ENCODE results near the gene DPPA4. TPM values are rescaled to one million over a fixed set of nuclear protein-coding genes. Genes with fewer than 3 reads are reported as not detected.
"Not testable (repeated sequence)": the region's sequence is repeated elsewhere in the genome, so short reads cannot be mapped to it uniquely, and the experiment has no call there.

DPPA4 gene
- total RNA-seq, 1 experiment from 2014 or later, result not detected

GRCh38 chr3:109382588-109382987, 45.2 kb upstream of the DPPA4 start:
- H3K27me3 ChIP-seq (replicated peaks; ENCODE audit: control insufficient read depth, insufficient read depth, low read length), result no peaks in the 10 kb centered on the region
- no peak for DNase-seq
- ChIA-PET POLR2A (no interaction called here), CTCF (interaction anchor here (0.7 kb wide), 1 partner anchor 1005 kb away, joined by 4 read pairs; no protein-coding TSS in a partner anchor)
- H3K27ac Mint-ChIP-seq (ENCODE audit: unreplicated experiment), result no peak overlapping the region
- H3K4me3 ChIP-seq (ENCODE audit: low read depth, low read length), result no peak overlapping the region
- H3K4me1 Mint-ChIP-seq (ENCODE audit: low read depth, unreplicated experiment), result peaks cover 8% of the 10 kb centered on the region
- no peak overlapping the region for H3K4me3 Mint-ChIP-seq (ENCODE audit: unreplicated experiment)
- no peaks in the 10 kb centered on the region for H3K36me3 Mint-ChIP-seq (ENCODE audit: insufficient read depth, unreplicated experiment)
- TF ChIP-seq CTCF (IDR thresholded peaks at IDR 0.05; ENCODE audit: insufficient read depth in 1 of 2, low read depth in 1 of 2, low read length in 1 of 2, severe bottlenecking in 1 of 2, unreplicated experiment in 1 of 2), result no peak
- intact Hi-C loops (cut with micrococcal nuclease; ENCODE audit: unreplicated experiment), result no loop called here
- no TSS peak for BruUV-seq (replicated peaks)
- H3K9me3 ChIP-seq, result no peaks in the 10 kb centered on the region
- no peaks in the 10 kb centered on the region for H3K27me3 Mint-ChIP-seq (ENCODE audit: insufficient read depth, unreplicated experiment)
- H3K9me3 Mint-ChIP-seq (ENCODE audit: unreplicated experiment), result no peaks in the 10 kb centered on the region
- H3K4me1 ChIP-seq, result 0 out of 2 replicates have a peak, but pooled peaks cover 16% of the 10 kb centered on the region
- H3K36me3 ChIP-seq (ENCODE audit: control insufficient read depth, insufficient read depth, low read length), result no peaks in the 10 kb centered on the region

GRCh38 chr3:109375975-109376374, 38.6 kb upstream of the DPPA4 start:
- Mint-ChIP-seq H3K4me1 (ENCODE audit: low read depth, unreplicated experiment) (no peaks in the 10 kb centered on the region), H3K27me3 (ENCODE audit: insufficient read depth, unreplicated experiment) (no peaks in the 10 kb centered on the region), H3K36me3 (ENCODE audit: insufficient read depth, unreplicated experiment) (no peaks in the 10 kb centered on the region), H3K4me3 (ENCODE audit: unreplicated experiment) (no peak overlapping the region), H3K27ac (ENCODE audit: unreplicated experiment) (no peak overlapping the region), H3K9me3 (ENCODE audit: unreplicated experiment) (no peaks in the 10 kb centered on the region)
- no peaks in the 10 kb centered on the region for H3K4me1 ChIP-seq
- no peaks in the 10 kb centered on the region for H3K9me3 ChIP-seq
- H3K36me3 ChIP-seq (ENCODE audit: control insufficient read depth, insufficient read depth, low read length), result no peaks in the 10 kb centered on the region
- no peaks in the 10 kb centered on the region for H3K27me3 ChIP-seq (replicated peaks; ENCODE audit: control insufficient read depth, insufficient read depth, low read length)
- intact Hi-C loops (cut with micrococcal nuclease; ENCODE audit: unreplicated experiment), result no loop called here
- no peak for DNase-seq
- H3K4me3 ChIP-seq (ENCODE audit: low read depth, low read length), result no peak overlapping the region
- CTCF ChIA-PET, result no interaction called here
- BruUV-seq (replicated peaks), result no TSS peak
- POLR2A ChIA-PET, result no interaction called here
- TF ChIP-seq CTCF (IDR thresholded peaks at IDR 0.05; ENCODE audit: insufficient read depth in 1 of 2, low read depth in 1 of 2, low read length in 1 of 2, severe bottlenecking in 1 of 2, unreplicated experiment in 1 of 2), result no peak

DNA sequence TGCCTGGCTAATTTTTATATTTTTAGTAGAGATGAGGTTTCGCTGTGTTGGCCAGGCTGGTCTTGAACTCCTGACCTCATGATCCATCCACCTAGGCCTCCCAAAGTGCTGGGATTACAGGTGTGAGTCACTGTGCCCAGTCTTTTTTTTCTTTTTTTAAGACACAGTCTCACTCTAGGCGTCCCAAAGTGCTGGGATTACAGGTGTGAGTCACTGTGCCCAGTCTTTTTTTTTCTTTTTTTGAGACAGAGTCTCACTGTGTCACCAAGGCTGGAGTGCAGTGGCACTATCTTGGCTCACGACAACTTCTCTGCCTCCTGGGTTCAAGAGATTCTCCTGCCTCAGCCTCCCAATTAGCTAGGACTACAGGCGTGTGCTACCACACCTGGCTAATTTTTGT, 37.1 kb upstream of the DPPA4 start:
- H3K36me3 Mint-ChIP-seq (ENCODE audit: insufficient read depth, unreplicated experiment); H3K4me1 ChIP-seq; DNase-seq; H3K4me1 Mint-ChIP-seq (ENCODE audit: low read depth, unreplicated experiment); H3K27me3 Mint-ChIP-seq (ENCODE audit: insufficient read depth, unreplicated experiment); CTCF ChIA-PET; BruUV-seq (replicated peaks); POLR2A ChIA-PET; H3K27ac Mint-ChIP-seq (ENCODE audit: unreplicated experiment); H3K36me3 ChIP-seq (ENCODE audit: control insufficient read depth, insufficient read depth, low read length); H3K9me3 ChIP-seq; intact Hi-C loops (cut with micrococcal nuclease; ENCODE audit: unreplicated experiment); H3K27me3 ChIP-seq (replicated peaks; ENCODE audit: control insufficient read depth, insufficient read depth, low read length); H3K4me3 Mint-ChIP-seq (ENCODE audit: unreplicated experiment); H3K4me3 ChIP-seq (ENCODE audit: low read depth, low read length); H3K9me3 Mint-ChIP-seq (ENCODE audit: unreplicated experiment): not testable (repeated sequence)

- H3K9me3 ChIP-seq, result no peaks in the 10 kb centered on the region
- Mint-ChIP-seq H3K4me3 (ENCODE audit: unreplicated experiment) (no peak overlapping the region), H3K9me3 (ENCODE audit: unreplicated experiment) (no peaks in the 10 kb centered on the region), H3K4me1 (ENCODE audit: low read depth, unreplicated experiment) (no peaks in the 10 kb centered on the region), H3K36me3 (ENCODE audit: insufficient read depth, unreplicated experiment) (no peaks in the 10 kb centered on the region), H3K27ac (ENCODE audit: unreplicated experiment) (no peak overlapping the region), H3K27me3 (ENCODE audit: insufficient read depth, unreplicated experiment) (no peaks in the 10 kb centered on the region)
- ChIA-PET CTCF (no interaction called here), POLR2A (no interaction called here)
- no peaks in the 10 kb centered on the region for H3K36me3 ChIP-seq (ENCODE audit: control insufficient read depth, insufficient read depth, low read length)
- no TSS peak for BruUV-seq (replicated peaks)
- no peaks in the 10 kb centered on the region for H3K27me3 ChIP-seq (replicated peaks; ENCODE audit: control insufficient read depth, insufficient read depth, low read length)
- intact Hi-C loops (cut with micrococcal nuclease; ENCODE audit: unreplicated experiment), result no loop called here
- no peak for TF ChIP-seq CTCF (IDR thresholded peaks at IDR 0.05; ENCODE audit: insufficient read depth in 1 of 2, low read depth in 1 of 2, low read length in 1 of 2, severe bottlenecking in 1 of 2, unreplicated experiment in 1 of 2)
- no peaks in the 10 kb centered on the region for H3K4me1 ChIP-seq
- no peak for DNase-seq
- no peak overlapping the region for H3K4me3 ChIP-seq (ENCODE audit: low read depth, low read length)
Observed at GRCh38 chr3:109373933-109374332, 36.6 kb upstream of the DPPA4 start.

Measured in Caco-2 (cell line).